KMS-11 (cell line): Measurements from ENCODE around the gene MAS1.
"Not testable (repeated sequence)": the region's sequence is repeated elsewhere in the genome, so short reads cannot be mapped to it uniquely, and the experiment has no call there.

Source experiments
- H2AFZ ChIP-seq: fragments of 200-600 bp; sonication (generic); 2 replicates; pipeline ENCODE4 v1.6.1; 2016; ENCODE audit warnings: antibody characterized with exemption, mixed run types, low read depth
- H3K27ac ChIP-seq: fragments of 200-600 bp; sonication (generic); 2 replicates; pipeline ENCODE4 v1.6.1; 2016; ENCODE audit warnings: mild to moderate bottlenecking, mixed run types
- H3K27me3 ChIP-seq: fragments of 200-600 bp; sonication (generic); 2 replicates; pipeline ENCODE4 v1.6.1; 2017; ENCODE audit warnings: mild to moderate bottlenecking, low read depth, mixed run types, moderate library complexity; ENCODE audit not compliant: insufficient read depth
- H3K36me3 ChIP-seq: fragments of 200-600 bp; sonication (generic); 2 replicates; pipeline ENCODE4 v1.6.1; 2017; ENCODE audit warnings: mild to moderate bottlenecking, mixed run types; ENCODE audit not compliant: insufficient read depth
- H3K4me1 ChIP-seq: fragments of 200-600 bp; sonication (generic); 2 replicates; pipeline ENCODE4 v1.6.1; 2016; ENCODE audit warnings: mild to moderate bottlenecking, low read depth, mixed run types; ENCODE audit not compliant: poor library complexity, severe bottlenecking
- H3K4me2 ChIP-seq: fragments of 200-600 bp; sonication (generic); 2 replicates; pipeline ENCODE4 v1.7.0; 2016; ENCODE audit warnings: mild to moderate bottlenecking, mixed run types
- H3K4me3 ChIP-seq: fragments of 200-600 bp; sonication (generic); IDR thresholded peaks from 2 replicates; pipeline ENCODE4 v1.6.1; 2017; ENCODE audit warnings: low read depth, low read length, mixed read lengths; ENCODE audit not compliant: insufficient read depth
- H3K79me2 ChIP-seq: fragments of 200-600 bp; sonication (generic); 2 replicates; pipeline ENCODE4 v1.6.1; 2016; ENCODE audit warnings: low read depth, mixed run types; ENCODE audit not compliant: insufficient read depth
- H3K9ac ChIP-seq: fragments of 200-600 bp; sonication (generic); 2 replicates; pipeline ENCODE4 v1.6.1; 2016; ENCODE audit warnings: mild to moderate bottlenecking, mixed run types
- H4K20me1 ChIP-seq: fragments of 200-600 bp; sonication (generic); 2 replicates; pipeline ENCODE4 v1.6.1; 2016; ENCODE audit warnings: mild to moderate bottlenecking, mixed run types; ENCODE audit not compliant: insufficient read depth
- TF ChIP-seq, protein P1 (sequence below): fragments of 200-600 bp; sonication (generic); conservative IDR thresholded peaks from 2 replicates; pipeline ENCODE4 v1.6.1; 2017; ENCODE audit warnings: low read depth, mild to moderate bottlenecking, antibody characterized with exemption, low read length, moderate library complexity, mixed read lengths

The MAS1 gene

DNA sequence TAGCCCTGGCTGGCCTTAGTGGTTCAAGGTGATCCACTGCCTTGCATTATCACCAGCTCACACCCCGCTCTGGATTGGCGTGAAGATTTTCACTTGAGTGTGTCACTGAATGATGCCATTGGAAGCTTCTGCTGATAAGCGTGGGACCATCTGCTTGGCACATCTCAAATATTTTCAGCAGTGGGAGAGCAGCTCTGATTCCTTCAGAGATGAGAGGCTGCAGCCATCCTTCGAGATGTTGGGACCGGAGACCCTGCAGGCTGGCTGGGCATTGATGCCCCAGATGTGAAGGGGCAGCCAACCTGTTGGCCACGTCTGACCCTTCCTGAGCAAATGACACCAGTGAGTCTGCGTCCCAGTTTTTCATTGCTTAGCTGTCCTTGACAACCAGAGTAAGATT lies at the start of gene MAS1:
Gene MAS1 (plus strand): TSS at position 197 of the 400 bp plus-strand sequence. CDS start 15,968 bp downstream, outside the sequence.
- Histone ChIP-seq H2AFZ (no peak within 1 kb of the TSS), H3K27me3 (no peaks in the 10 kb centered on the region), H3K27ac (no peak within 1 kb of the TSS), H3K4me2 (no peak within 1 kb of the TSS), H3K4me3 (no peak within 1 kb of the TSS), H4K20me1 (no peaks in the 10 kb centered on the region), H3K36me3 (no peaks in the 10 kb centered on the region), H3K4me1 (no peaks in the 10 kb centered on the region), H3K9ac (no peak within 1 kb of the TSS), H3K79me2 (no peaks in the 10 kb centered on the region)
- TF ChIP-seq, protein P1, sequence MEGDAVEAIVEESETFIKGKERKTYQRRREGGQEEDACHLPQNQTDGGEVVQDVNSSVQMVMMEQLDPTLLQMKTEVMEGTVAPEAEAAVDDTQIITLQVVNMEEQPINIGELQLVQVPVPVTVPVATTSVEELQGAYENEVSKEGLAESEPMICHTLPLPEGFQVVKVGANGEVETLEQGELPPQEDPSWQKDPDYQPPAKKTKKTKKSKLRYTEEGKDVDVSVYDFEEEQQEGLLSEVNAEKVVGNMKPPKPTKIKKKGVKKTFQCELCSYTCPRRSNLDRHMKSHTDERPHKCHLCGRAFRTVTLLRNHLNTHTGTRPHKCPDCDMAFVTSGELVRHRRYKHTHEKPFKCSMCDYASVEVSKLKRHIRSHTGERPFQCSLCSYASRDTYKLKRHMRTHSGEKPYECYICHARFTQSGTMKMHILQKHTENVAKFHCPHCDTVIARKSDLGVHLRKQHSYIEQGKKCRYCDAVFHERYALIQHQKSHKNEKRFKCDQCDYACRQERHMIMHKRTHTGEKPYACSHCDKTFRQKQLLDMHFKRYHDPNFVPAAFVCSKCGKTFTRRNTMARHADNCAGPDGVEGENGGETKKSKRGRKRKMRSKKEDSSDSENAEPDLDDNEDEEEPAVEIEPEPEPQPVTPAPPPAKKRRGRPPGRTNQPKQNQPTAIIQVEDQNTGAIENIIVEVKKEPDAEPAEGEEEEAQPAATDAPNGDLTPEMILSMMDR = no peak

DNA sequence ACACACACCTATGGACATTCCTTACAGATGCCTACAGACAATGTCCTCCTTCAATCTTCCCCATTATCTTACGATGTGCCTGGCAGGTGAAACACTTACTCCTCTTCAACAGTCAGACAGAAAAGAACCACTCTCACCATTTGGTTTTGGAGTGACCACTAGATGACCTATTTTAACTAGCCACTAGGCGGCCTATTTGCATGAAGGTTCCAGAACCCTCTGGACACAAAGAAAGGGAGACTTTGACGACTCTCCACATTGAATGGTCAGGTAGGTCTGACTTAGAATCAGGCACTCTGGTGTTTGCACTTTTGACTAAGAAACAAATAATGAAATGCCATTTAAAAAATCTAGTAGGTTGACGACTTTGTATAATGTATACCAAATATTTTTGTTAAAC lies 48.8 kb upstream of the MAS1 start:
- TF ChIP-seq, protein P1 = no peak
- Histone ChIP-seq H3K27ac (no peak overlapping the region), H3K79me2 (no peaks in the 10 kb centered on the region), H2AFZ (no peak overlapping the region), H4K20me1 (no peaks in the 10 kb centered on the region), H3K9ac (no peak overlapping the region), H3K36me3 (no peaks in the 10 kb centered on the region), H3K4me3 (no peak overlapping the region), H3K27me3 (no peaks in the 10 kb centered on the region), H3K4me1 (no peaks in the 10 kb centered on the region), H3K4me2 (no peak overlapping the region)

GRCh38 chr6:159844737-159845645 lies 45.8 kb upstream of the MAS1 start:
- H3K9ac ChIP-seq = no peak overlapping the region
- H2AFZ ChIP-seq = no peak overlapping the region
- H3K36me3 ChIP-seq = no peaks in the 10 kb centered on the region
- TF ChIP-seq, protein P1 = no peak
- no peaks in the 10 kb centered on the region for H3K27me3 ChIP-seq
- no peaks in the 10 kb centered on the region for H4K20me1 ChIP-seq
- no peaks in the 10 kb centered on the region for H3K79me2 ChIP-seq
- no peaks in the 10 kb centered on the region for H3K4me1 ChIP-seq
- H3K27ac ChIP-seq = no peak overlapping the region
- no peak overlapping the region for H3K4me2 ChIP-seq
- no peak overlapping the region for H3K4me3 ChIP-seq

DNA sequence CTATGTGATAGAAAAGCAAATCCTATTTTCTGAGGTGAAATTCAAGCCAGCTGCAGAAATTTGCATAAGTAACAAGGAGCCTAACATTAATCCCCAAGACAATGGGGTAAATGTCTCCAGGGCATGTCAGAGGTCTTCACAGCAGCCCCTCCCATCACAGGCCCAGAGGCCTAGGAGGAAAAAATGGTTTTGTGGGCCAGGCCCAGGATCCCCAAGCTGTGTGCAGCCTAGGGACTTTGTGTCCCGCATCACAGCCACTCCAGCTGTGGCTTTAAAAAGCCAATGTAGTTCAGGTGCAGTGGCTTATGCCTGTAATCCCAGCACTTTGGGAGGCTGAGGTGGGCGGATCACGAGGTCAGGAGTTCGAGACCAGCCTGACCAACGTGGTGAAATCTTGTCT lies 42.2 kb upstream of the MAS1 start:
- not testable (repeated sequence) for H3K9ac ChIP-seq, H3K4me2 ChIP-seq, H3K79me2 ChIP-seq, H3K27ac ChIP-seq, H2AFZ ChIP-seq, H3K4me3 ChIP-seq, H3K4me1 ChIP-seq, H3K36me3 ChIP-seq, H4K20me1 ChIP-seq, H3K27me3 ChIP-seq

DNA sequence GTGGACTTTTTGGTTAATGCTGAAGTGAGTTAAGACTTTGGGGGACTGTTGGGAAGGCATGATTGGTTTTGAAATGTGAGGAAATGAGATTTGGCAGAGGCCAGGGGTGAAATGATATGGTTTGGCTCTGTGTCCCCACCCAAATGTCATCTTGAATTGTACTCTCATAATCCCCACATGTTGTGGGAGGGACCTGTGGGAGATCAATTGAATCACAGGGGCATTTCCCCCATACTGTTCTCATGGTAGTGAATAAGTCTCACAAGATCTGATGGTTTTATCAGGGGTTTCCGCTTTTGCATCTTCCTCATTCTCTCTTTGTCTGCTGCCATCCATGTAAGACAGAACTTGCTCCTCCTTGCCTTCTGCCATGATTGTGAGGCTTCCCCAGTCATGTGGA lies 40.9 kb upstream of the MAS1 start:
- not testable (repeated sequence) for H3K36me3 ChIP-seq, H2AFZ ChIP-seq, H3K4me3 ChIP-seq, H4K20me1 ChIP-seq, H3K4me1 ChIP-seq, H3K9ac ChIP-seq, H3K4me2 ChIP-seq, H3K27ac ChIP-seq, H3K27me3 ChIP-seq, H3K79me2 ChIP-seq
